CD14-positive monocyte (primary cell): ENCODE measurements around the gene PDE4C. TPM values are rescaled to one million over a fixed set of nuclear protein-coding genes. Genes with fewer than 3 reads are reported as not detected.
A peak's percentile ranks its signal among the peaks of the same experiment; 100 is the strongest.

Experiments used
- DNase-seq, 3 donors: peaks; one replicate each; pipeline ENCODE4 v3.0.0-alpha.2; 2011 to 2022
- H2AFZ ChIP-seq: 2 replicates; pipeline ENCODE4 v1.6.0; 2012; ENCODE audit warnings: mild to moderate bottlenecking, low read depth, low read length, inconsistent platforms; ENCODE audit not compliant: insufficient read depth, poor library complexity, severe bottlenecking
- H3K27ac ChIP-seq, 2 donors: 1 replicate in 1 of 2; 2 replicates in 1 of 2; pipeline ENCODE4 v1.5.1; 2012 to 2013; ENCODE audit warnings: low read length in 2 of 2, control low read depth in 1 of 2, inconsistent platforms in 1 of 2, low read depth in 1 of 2, mild to moderate bottlenecking in 1 of 2
- H3K27me3 ChIP-seq, 2 donors: one replicate each; pipeline versions ENCODE4 v1.6.0 to v1.6.1; 2011 to 2013; ENCODE audit warnings: low read length in 2 of 2; ENCODE audit not compliant: control insufficient read depth in 2 of 2, insufficient read depth in 2 of 2
- H3K36me3 ChIP-seq, 2 donors: replicated peaks in 1 of 2; 1 replicate in 1 of 2; 2 replicates in 1 of 2; pipeline versions ENCODE4 v1.5.1 to v1.6.1; 2012 to 2013; ENCODE audit warnings: low read length in 2 of 2, control low read depth in 1 of 2, inconsistent platforms in 1 of 2, mild to moderate bottlenecking in 1 of 2; ENCODE audit not compliant: insufficient read depth in 2 of 2, control insufficient read depth in 1 of 2
- H3K4me1 ChIP-seq, 2 donors: 1 replicate in 1 of 2; 2 replicates in 1 of 2; pipeline versions ENCODE4 v1.5.1 to v1.6.1; 2012 to 2013; ENCODE audit warnings: low read length in 2 of 2, control low read depth in 1 of 2, inconsistent platforms in 1 of 2, mild to moderate bottlenecking in 1 of 2, moderate library complexity in 1 of 2; ENCODE audit not compliant: insufficient read depth in 2 of 2, control insufficient read depth in 1 of 2
- H3K4me2 ChIP-seq: replicated peaks from 2 replicates; pipeline ENCODE3; 2012; ENCODE audit warnings: low read length, moderate library complexity, mild to moderate bottlenecking; ENCODE audit not compliant: poor library complexity, severe bottlenecking; ENCODE audit errors: extremely low read depth
- H3K4me3 ChIP-seq, 3 experiments: fragments of 200-600 bp in 1 of 3; sonication (generic) in 1 of 3; replicated peaks in 1 of 3; 1 replicate in 2 of 3; 2 replicates in 1 of 3; pipeline ENCODE4 v1.5.1; 2011 to 2013; ENCODE audit warnings: low read length in 3 of 3, mild to moderate bottlenecking in 3 of 3, control low read depth in 2 of 3, low read depth in 2 of 3, inconsistent platforms in 1 of 3, moderate library complexity in 1 of 3
- H3K79me2 ChIP-seq: 2 replicates; pipeline ENCODE4 v1.6.0; 2012; ENCODE audit warnings: mild to moderate bottlenecking, control low read depth, inconsistent platforms, low read length, moderate library complexity; ENCODE audit not compliant: insufficient read depth
- H3K9ac ChIP-seq: 2 replicates; pipeline ENCODE4 v1.6.0; 2017; ENCODE audit warnings: low read length, mild to moderate bottlenecking; ENCODE audit not compliant: insufficient read depth, poor library complexity, severe bottlenecking
- H3K9me3 ChIP-seq, 2 donors: replicated peaks in 1 of 2; 1 replicate in 1 of 2; 2 replicates in 1 of 2; pipeline versions ENCODE4 v1.5.1 to v1.6.1; 2012 to 2013; ENCODE audit warnings: low read length in 2 of 2, control low read depth in 1 of 2; ENCODE audit not compliant: control insufficient read depth in 1 of 2, insufficient read depth in 1 of 2
- H4K20me1 ChIP-seq: 2 replicates; pipeline ENCODE4 v1.6.0; 2012; ENCODE audit warnings: mild to moderate bottlenecking, low read length, control low read depth, moderate library complexity; ENCODE audit not compliant: insufficient read depth
- H3K27ac Mint-ChIP-seq, 7 donors: one replicate each; pipeline ENCODE4 v1.8.0; 2020; ENCODE audit warnings: mild to moderate bottlenecking in 7 of 7, mixed read lengths in 7 of 7, moderate library complexity in 6 of 7, inconsistent platforms in 2 of 7
- H3K27me3 Mint-ChIP-seq, 3 donors: one replicate each; pipeline ENCODE4 v1.8.0; 2021 to 2022; ENCODE audit warnings: low read depth in 3 of 3, mild to moderate bottlenecking in 3 of 3, mixed read lengths in 3 of 3, moderate library complexity in 3 of 3, inconsistent platforms in 1 of 3
- H3K36me3 Mint-ChIP-seq, 2 donors: one replicate each; pipeline ENCODE4 v1.8.0; 2020; ENCODE audit warnings: mixed read lengths in 2 of 2, inconsistent platforms in 1 of 2, mild to moderate bottlenecking in 1 of 2
- H3K4me1 Mint-ChIP-seq: one replicate; pipeline ENCODE4 v1.8.0; 2020; ENCODE audit warnings: mild to moderate bottlenecking, mixed read lengths
- H3K4me3 Mint-ChIP-seq, 2 donors: one replicate each; pipeline ENCODE4 v1.8.0; 2020; ENCODE audit warnings: mild to moderate bottlenecking in 2 of 2, mixed read lengths in 2 of 2, moderate library complexity in 1 of 2
- H3K9me3 Mint-ChIP-seq, 7 donors: one replicate each; pipeline ENCODE4 v1.8.0; 2020 to 2022; ENCODE audit warnings: mixed read lengths in 7 of 7, mild to moderate bottlenecking in 6 of 7, moderate library complexity in 6 of 7, inconsistent platforms in 2 of 7
- WGBS: methylation state at CpG from one replicate; pipeline ENCODE4 v1.1.5; 2013; ENCODE audit warnings: missing lambda C conversion rate; ENCODE audit not compliant: insufficient coverage; 5-methylcytosine and 5-hydroxymethylcytosine counted together
- intact Hi-C, 2 donors: fragments of 100-400 bp; cut with micrococcal nuclease; formaldehyde crosslinking; loops; one replicate each; pipeline versions ENCODE4 v1.15.0 to v1.15.1; 2023
- polyA plus RNA-seq, 3 donors: library from polyadenylated mRNA; depleted of rRNA in 1 of 3; unstranded in 2 of 3; stranded (reverse) in 1 of 3; fragments of 300-500 nt in 2 of 3; fragments of >200 nt in 1 of 3; fragmentation: Illumina TruSeq in 2 of 3; gene quantifications; 1 replicate in 2 of 3; 2 replicates in 1 of 3; pipeline ENCODE4 v1.2.3, GENCODE V29; 2012 to 2021
- TF ChIP-seq, protein P1 (sequence below): fragments of 200-600 bp; IDR thresholded peaks from one replicate; pipeline ENCODE4 v1.8.0; 2022; ENCODE audit warnings: antibody characterized with exemption, mild to moderate bottlenecking

PDE4C gene
- polyA plus RNA-seq, 3 donors, result not detected

DNA sequence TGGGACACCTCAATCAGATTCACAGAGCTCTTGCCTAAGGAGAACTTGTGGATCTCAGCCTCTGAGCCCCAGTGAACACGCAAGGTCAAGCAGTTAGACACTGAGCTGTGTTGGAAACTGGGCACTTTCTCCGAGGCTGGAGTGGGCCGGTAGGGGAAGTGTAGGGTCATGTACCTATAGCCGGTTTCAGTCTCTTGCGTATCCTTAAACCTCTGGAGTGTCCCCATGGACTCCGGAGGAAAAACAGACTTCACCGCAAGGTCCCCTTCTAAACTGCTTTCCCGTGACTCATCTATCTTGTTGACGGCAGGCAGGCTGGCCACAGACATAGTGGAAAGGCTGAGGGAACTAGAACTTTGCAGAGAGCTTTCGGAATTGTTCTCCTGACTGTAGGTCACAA is 36.7 kb upstream of the PDE4C start:
- no peak overlapping the region for H3K9ac ChIP-seq
- no peak overlapping the region for H2AFZ ChIP-seq
- intact Hi-C loops, result no loop called here
- H3K27ac ChIP-seq, result no peak overlapping the region
- H3K4me1 Mint-ChIP-seq, result peaks cover 1% of the 10 kb centered on the region
- H3K27me3 ChIP-seq, result no peaks in the 10 kb centered on the region
- H3K4me1 ChIP-seq, result no peaks in the 10 kb centered on the region
- H3K4me3 ChIP-seq, result no peak overlapping the region
- H3K79me2 ChIP-seq, result no peaks in the 10 kb centered on the region
- no peak overlapping the region for H3K4me3 Mint-ChIP-seq
- TF ChIP-seq, protein P1, sequence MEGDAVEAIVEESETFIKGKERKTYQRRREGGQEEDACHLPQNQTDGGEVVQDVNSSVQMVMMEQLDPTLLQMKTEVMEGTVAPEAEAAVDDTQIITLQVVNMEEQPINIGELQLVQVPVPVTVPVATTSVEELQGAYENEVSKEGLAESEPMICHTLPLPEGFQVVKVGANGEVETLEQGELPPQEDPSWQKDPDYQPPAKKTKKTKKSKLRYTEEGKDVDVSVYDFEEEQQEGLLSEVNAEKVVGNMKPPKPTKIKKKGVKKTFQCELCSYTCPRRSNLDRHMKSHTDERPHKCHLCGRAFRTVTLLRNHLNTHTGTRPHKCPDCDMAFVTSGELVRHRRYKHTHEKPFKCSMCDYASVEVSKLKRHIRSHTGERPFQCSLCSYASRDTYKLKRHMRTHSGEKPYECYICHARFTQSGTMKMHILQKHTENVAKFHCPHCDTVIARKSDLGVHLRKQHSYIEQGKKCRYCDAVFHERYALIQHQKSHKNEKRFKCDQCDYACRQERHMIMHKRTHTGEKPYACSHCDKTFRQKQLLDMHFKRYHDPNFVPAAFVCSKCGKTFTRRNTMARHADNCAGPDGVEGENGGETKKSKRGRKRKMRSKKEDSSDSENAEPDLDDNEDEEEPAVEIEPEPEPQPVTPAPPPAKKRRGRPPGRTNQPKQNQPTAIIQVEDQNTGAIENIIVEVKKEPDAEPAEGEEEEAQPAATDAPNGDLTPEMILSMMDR, result no peak
- peaks cover 20 to 22% of the 10 kb centered on the region in 2 donors for H3K36me3 Mint-ChIP-seq
- H3K9me3 ChIP-seq, result no peaks in the 10 kb centered on the region
- no peak for DNase-seq
- H3K4me2 ChIP-seq, result no peak overlapping the region
- H3K27ac Mint-ChIP-seq, result peak overlapping the region in 1 of 7 donors; percentile 45
- no peaks in the 10 kb centered on the region for H3K9me3 Mint-ChIP-seq
- WGBS, result 95% methylated on average over 9 of the region's 10 CpGs
- peaks cover 0 to 2% (median 0%) of the 10 kb centered on the region in 3 donors for H3K27me3 Mint-ChIP-seq
- H3K36me3 ChIP-seq, result peaks cover 5 to 20% of the 10 kb centered on the region in 2 donors
- H4K20me1 ChIP-seq, result peaks cover 11% of the 10 kb centered on the region

DNA sequence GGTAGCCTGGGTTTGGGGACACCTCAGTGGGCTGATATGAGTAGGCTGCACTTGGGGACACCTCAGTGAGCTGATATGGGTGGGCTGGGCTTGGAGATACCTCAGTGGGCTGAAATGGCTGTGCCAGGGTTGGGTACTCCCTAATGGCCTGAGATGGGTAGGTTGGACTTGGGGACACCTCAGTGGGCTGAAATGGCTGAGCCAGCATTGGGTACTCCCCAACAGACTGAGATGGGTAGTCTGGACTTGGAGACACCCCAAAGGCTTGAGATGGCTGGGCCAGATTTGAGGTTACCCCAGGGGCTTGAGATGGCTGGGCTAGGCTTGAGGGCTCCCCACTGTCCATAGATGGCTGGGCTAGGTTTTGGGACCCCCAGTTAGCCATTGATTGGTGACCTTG is 35.9 kb upstream of the PDE4C start:
- H3K4me3 ChIP-seq, result no peak overlapping the region
- peaks cover 0 to 2% (median 0%) of the 10 kb centered on the region in 3 donors for H3K27me3 Mint-ChIP-seq
- H4K20me1 ChIP-seq, result peaks cover 11% of the 10 kb centered on the region
- H3K9me3 Mint-ChIP-seq, result no peaks in the 10 kb centered on the region
- H3K27me3 ChIP-seq, result no peaks in the 10 kb centered on the region
- peak overlapping the region in 1 of 7 donors; percentile 71 for H3K27ac Mint-ChIP-seq
- H2AFZ ChIP-seq, result no peak overlapping the region
- no peak overlapping the region for H3K4me2 ChIP-seq
- peaks cover 14 to 15% of the 10 kb centered on the region in 2 donors for H3K36me3 Mint-ChIP-seq
- TF ChIP-seq, protein P1, result no peak
- peaks cover 1% of the 10 kb centered on the region for H3K4me1 Mint-ChIP-seq
- H3K36me3 ChIP-seq, result peaks cover 5 to 15% of the 10 kb centered on the region in 2 donors
- H3K4me3 Mint-ChIP-seq, result no peak overlapping the region
- DNase-seq, result no peak
- H3K9ac ChIP-seq, result no peak overlapping the region
- H3K4me1 ChIP-seq, result no peaks in the 10 kb centered on the region
- H3K27ac ChIP-seq, result no peak overlapping the region
- H3K9me3 ChIP-seq, result no peaks in the 10 kb centered on the region
- intact Hi-C loops, result no loop called here
- H3K79me2 ChIP-seq, result no peaks in the 10 kb centered on the region
